HCT116 (cell line): ENCODE measurements around the gene DLG5.

ENCODE experiments used
- CTCF ChIP-seq, 3 experiments: fragments of 200-600 bp in 1 of 3; sonication (generic) in 1 of 3; IDR thresholded peaks in 2 of 3; conservative IDR thresholded peaks in 1 of 3; 2 replicates each; pipeline ENCODE4 v1.5.1; 2012 to 2017; ENCODE audit warnings: low read depth in 2 of 3, low read length in 2 of 3, antibody characterized with exemption in 1 of 3, borderline replicate concordance in 1 of 3, control low read depth in 1 of 3, mild to moderate bottlenecking in 1 of 3, mixed read lengths in 1 of 3, mixed run types in 1 of 3, moderate library complexity in 1 of 3; ENCODE audit not compliant: insufficient read depth in 1 of 3
- EZH2 ChIP-seq: fragments of 200-600 bp; sonication (generic); IDR thresholded peaks from 2 replicates; pipeline ENCODE4 v1.6.1; 2017; ENCODE audit warnings: antibody characterized with exemption, mixed run types
- EZH2phosphoT487 ChIP-seq: fragments of 200-600 bp; IDR thresholded peaks from 2 replicates; pipeline ENCODE4 v1.6.1; 2018; ENCODE audit warnings: antibody characterized with exemption, borderline replicate concordance
- JUND ChIP-seq: IDR thresholded peaks from 2 replicates; pipeline ENCODE4 v1.6.1; 2012
- MAX ChIP-seq: IDR thresholded peaks from 2 replicates; pipeline ENCODE4 v1.6.1; 2012
- POLR2A ChIP-seq: IDR thresholded peaks from 2 replicates; pipeline ENCODE4 v1.7.0; 2011; ENCODE audit warnings: borderline replicate concordance; ENCODE audit not compliant: insufficient read depth, insufficient read length; ENCODE audit errors: extremely low read depth
- POLR2AphosphoS5 ChIP-seq: IDR thresholded peaks from 2 replicates; pipeline ENCODE4 v1.6.1; 2011; ENCODE audit warnings: mild to moderate bottlenecking, low read depth, low read length, moderate library complexity
- SIN3A ChIP-seq: IDR thresholded peaks from 2 replicates; pipeline ENCODE4 v1.6.1; 2012; ENCODE audit warnings: low read depth
- SP1 ChIP-seq: IDR thresholded peaks from 2 replicates; pipeline ENCODE4 v1.6.1; 2012; ENCODE audit warnings: low read depth
- TCF7L2 ChIP-seq: IDR thresholded peaks from 2 replicates; pipeline ENCODE4 v1.7.0; 2011; ENCODE audit warnings: borderline replicate concordance, inconsistent platforms; ENCODE audit not compliant: insufficient read depth, insufficient read length; ENCODE audit errors: extremely low read depth
- YY1 ChIP-seq: IDR thresholded peaks from 2 replicates; pipeline ENCODE4 v1.6.1; 2011; ENCODE audit warnings: low read length, low read depth, moderate library complexity, mild to moderate bottlenecking; ENCODE audit not compliant: insufficient replicate concordance; ENCODE audit errors: extremely low read depth

GRCh38 chr10:77927402-77928246 lies 1.1 kb upstream of the DLG5 start:
- TF ChIP-seq CTCF (IDR thresholded peaks at IDR 0.05 in 2 of 3, conservative IDR thresholded peaks at IDR 0.05 in 1 of 3; ENCODE audit: borderline replicate concordance in 1 of 3, insufficient read depth in 1 of 3, low read depth in 2 of 3, low read length in 2 of 3) (no peak), TCF7L2 (no peak), EZH2 (no peak), YY1 (no peak), POLR2A (no peak), SP1 (no peak), POLR2AphosphoS5 (no peak), SIN3A (no peak), EZH2phosphoT487 (no peak), JUND (no peak), MAX (no peak)
